Right atrium auricular region (tissue), 2 donors: Measurements from ENCODE around the gene CHN1. TPM values are rescaled to one million over a fixed set of nuclear protein-coding genes. Genes with fewer than 3 reads are reported as not detected.
A peak's percentile ranks its signal among the peaks of the same experiment; 100 is the strongest.

Experiments used
- DNase-seq: peaks from one replicate; pipeline ENCODE4 v3.0.0-alpha.2; 2019; ENCODE audit warnings: low spot score
- H3K27ac ChIP-seq, 2 donors: fragments of 200-600 bp; sonication (generic); 1 replicate in 1 of 2; 2 replicates in 1 of 2; pipeline ENCODE4 v1.5.1; 2016 to 2019
- H3K27me3 ChIP-seq, 2 donors: fragments of 200-600 bp; sonication (generic); one replicate each; pipeline versions ENCODE4 v1.5.1 to v1.6.0; 2017 to 2019
- H3K36me3 ChIP-seq: fragments of 200-600 bp; sonication (generic); one replicate; pipeline ENCODE4 v1.5.1; 2016
- H3K4me1 ChIP-seq, 2 donors: fragments of 200-600 bp; sonication (generic); one replicate each; pipeline versions ENCODE4 v1.5.1 to v1.6.0; 2017 to 2019
- H3K4me3 ChIP-seq, 2 donors: fragments of 200-600 bp; sonication (generic); 1 replicate in 1 of 2; 2 replicates in 1 of 2; pipeline ENCODE4 v1.5.1; 2017 to 2019; ENCODE audit warnings: mild to moderate bottlenecking in 1 of 2, moderate library complexity in 1 of 2
- H3K9me3 ChIP-seq, 2 donors: fragments of 200-600 bp; sonication (generic); one replicate each; pipeline ENCODE4 v1.5.1; 2019
- total RNA-seq, 2 donors: library from RNA; depleted of rRNA; stranded (reverse); fragments of >200 nt; gene quantifications; one replicate each; pipeline ENCODE4 v1.1.0, GENCODE V29; 2016
- TF ChIP-seq, protein P1 (sequence below), 2 donors: fragments of 200-600 bp; sonication (generic); IDR thresholded peaks; one replicate each; pipeline ENCODE4 v1.5.1; 2019; ENCODE audit warnings: antibody characterized with exemption in 2 of 2

CHN1 gene
- total RNA-seq, 2 donors from 2014 or later: 4.1 to 9.3 TPM

DNA sequence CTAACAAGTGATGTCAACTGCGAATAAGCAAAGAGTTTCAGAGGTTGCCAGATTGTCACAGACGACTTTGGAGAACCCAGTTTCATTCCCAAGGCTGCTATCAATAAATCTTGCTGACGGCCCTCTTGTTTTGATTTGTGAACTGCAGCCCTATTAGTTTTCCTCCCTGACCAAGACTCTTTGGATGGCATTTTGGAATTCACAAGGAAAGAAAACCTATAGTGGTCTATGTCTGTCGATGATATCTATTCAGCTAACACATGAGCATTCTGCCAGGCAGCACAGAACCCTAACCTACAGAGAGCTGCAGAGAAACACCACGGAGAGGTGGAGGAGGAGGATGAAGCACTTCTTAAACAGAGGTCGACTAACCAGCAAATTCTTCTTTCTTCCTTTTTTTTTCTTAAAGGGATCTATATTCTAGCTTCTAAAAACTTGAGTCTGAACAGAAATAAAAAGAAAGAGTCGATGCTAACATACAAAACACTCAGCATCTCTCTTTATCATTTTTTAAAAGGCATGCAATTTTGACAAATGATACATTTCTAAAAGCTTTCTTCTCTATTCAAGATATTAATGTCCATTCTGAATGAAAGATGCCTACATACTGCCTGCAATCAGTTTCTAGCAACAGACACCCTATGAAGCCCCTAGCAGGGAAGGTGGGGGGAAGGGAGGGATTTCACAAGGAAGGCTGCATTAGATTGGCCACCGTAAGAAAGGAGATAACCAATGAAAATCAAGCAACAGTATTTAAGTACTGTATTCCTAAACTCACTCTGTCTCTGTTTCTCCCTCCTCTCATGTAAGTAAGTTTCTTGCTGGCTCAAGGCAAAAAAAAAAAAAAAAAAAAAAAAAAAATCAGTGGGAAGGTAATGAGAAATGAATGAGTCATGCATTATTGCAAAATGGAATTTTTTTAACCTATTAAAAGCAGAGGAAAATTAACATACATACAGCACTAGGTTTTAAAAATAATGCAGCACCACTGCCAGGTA, 157.9 kb downstream of the CHN1 start:
- no peaks in the 10 kb centered on the region for H3K27me3 ChIP-seq
- no peak for DNase-seq
- H3K4me1 ChIP-seq: peaks cover 0 to 9% of the 10 kb centered on the region in 2 donors
- no peaks in the 10 kb centered on the region for H3K36me3 ChIP-seq
- peak overlapping the region; percentile 9 to 41 for H3K4me3 ChIP-seq
- TF ChIP-seq, protein P1, sequence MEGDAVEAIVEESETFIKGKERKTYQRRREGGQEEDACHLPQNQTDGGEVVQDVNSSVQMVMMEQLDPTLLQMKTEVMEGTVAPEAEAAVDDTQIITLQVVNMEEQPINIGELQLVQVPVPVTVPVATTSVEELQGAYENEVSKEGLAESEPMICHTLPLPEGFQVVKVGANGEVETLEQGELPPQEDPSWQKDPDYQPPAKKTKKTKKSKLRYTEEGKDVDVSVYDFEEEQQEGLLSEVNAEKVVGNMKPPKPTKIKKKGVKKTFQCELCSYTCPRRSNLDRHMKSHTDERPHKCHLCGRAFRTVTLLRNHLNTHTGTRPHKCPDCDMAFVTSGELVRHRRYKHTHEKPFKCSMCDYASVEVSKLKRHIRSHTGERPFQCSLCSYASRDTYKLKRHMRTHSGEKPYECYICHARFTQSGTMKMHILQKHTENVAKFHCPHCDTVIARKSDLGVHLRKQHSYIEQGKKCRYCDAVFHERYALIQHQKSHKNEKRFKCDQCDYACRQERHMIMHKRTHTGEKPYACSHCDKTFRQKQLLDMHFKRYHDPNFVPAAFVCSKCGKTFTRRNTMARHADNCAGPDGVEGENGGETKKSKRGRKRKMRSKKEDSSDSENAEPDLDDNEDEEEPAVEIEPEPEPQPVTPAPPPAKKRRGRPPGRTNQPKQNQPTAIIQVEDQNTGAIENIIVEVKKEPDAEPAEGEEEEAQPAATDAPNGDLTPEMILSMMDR (IDR thresholded peaks at IDR 0.05): no peak
- H3K27ac ChIP-seq: peak overlapping the region; percentile 20 to 29
- no peaks in the 10 kb centered on the region for H3K9me3 ChIP-seq

DNA sequence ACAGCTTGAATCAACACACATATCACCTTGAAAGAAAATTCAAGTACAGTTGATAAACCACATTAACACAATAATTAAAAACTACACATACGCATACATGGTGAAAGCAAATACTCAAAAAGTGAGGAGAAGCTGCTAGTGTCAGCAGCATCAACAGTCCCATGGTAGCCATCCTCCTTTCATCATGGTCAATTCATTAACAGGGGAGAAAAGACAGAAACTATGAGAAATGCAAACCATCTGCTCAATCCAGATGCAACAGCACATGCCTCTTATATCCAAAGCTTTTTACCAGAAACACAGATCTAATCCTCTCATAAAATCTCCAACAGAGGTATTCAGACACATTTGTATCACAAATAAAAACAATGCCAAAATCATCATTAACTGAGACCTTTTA, 159.0 kb downstream of the CHN1 start:
- DNase-seq: no peak
- Histone ChIP-seq H3K27ac (no peak overlapping the region), H3K4me3 (no peak overlapping the region), H3K27me3 (no peaks in the 10 kb centered on the region), H3K4me1 (peaks cover 0 to 9% of the 10 kb centered on the region in 2 donors), H3K9me3 (no peaks in the 10 kb centered on the region), H3K36me3 (no peaks in the 10 kb centered on the region)
- TF ChIP-seq, protein P1 (IDR thresholded peaks at IDR 0.05): no peak

GRCh38 chr2:174844295-174844708, 160.9 kb downstream of the CHN1 start:
- no peak overlapping the region for H3K27ac ChIP-seq
- H3K36me3 ChIP-seq: no peaks in the 10 kb centered on the region
- H3K27me3 ChIP-seq: no peaks in the 10 kb centered on the region
- TF ChIP-seq, protein P1 (IDR thresholded peaks at IDR 0.05): no peak
- H3K4me1 ChIP-seq: peaks cover 0 to 9% of the 10 kb centered on the region in 2 donors
- no peak for DNase-seq
- no peaks in the 10 kb centered on the region for H3K9me3 ChIP-seq
- no peak overlapping the region for H3K4me3 ChIP-seq

GRCh38 chr2:174842496-174842895, 162.7 kb downstream of the CHN1 start:
- Histone ChIP-seq H3K4me1 (peaks cover 0 to 9% of the 10 kb centered on the region in 2 donors), H3K4me3 (no peak overlapping the region), H3K27ac (no peak overlapping the region), H3K36me3 (no peaks in the 10 kb centered on the region), H3K27me3 (no peaks in the 10 kb centered on the region), H3K9me3 (no peaks in the 10 kb centered on the region)
- TF ChIP-seq, protein P1 (IDR thresholded peaks at IDR 0.05): no peak
- DNase-seq: no peak

GRCh38 chr2:174841936-174842335, 163.2 kb downstream of the CHN1 start:
- DNase-seq: no peak
- TF ChIP-seq, protein P1 (IDR thresholded peaks at IDR 0.05): no peak
- H3K27me3 ChIP-seq: no peaks in the 10 kb centered on the region
- no peak overlapping the region for H3K27ac ChIP-seq
- H3K36me3 ChIP-seq: no peaks in the 10 kb centered on the region
- no peaks in the 10 kb centered on the region for H3K9me3 ChIP-seq
- H3K4me3 ChIP-seq: no peak overlapping the region
- peaks cover 0 to 9% of the 10 kb centered on the region in 2 donors for H3K4me1 ChIP-seq
